ENCODE data around the gene TPPP3.
"Not testable (repeated sequence)": the region's sequence is repeated elsewhere in the genome, so short reads cannot be mapped to it uniquely, and the experiment has no call there.

TPPP3 gene

DNA sequence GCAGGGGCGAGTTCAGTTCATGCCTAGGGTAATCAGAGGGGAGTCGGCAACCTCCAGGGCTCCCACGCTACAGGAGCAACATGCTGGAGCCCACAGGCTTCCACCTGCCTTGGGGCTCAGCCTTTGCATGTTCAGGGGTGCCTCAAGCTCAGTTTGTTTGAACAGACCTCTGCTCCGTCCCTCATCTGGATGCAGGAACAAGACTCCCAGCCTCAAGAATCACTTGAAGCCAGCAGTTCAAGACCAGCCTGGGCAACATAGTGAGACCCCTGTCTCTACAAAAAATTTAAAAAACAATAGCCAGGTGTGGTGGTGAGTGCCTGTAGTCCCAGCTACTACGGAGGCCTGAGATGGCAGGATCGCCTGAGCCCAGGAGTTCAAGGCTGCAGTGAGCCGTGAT is 32.7 kb upstream of the TPPP3 start:
- DNase-seq (ENCODE audit: low read depth in 2 of 2), result no peak

DNA sequence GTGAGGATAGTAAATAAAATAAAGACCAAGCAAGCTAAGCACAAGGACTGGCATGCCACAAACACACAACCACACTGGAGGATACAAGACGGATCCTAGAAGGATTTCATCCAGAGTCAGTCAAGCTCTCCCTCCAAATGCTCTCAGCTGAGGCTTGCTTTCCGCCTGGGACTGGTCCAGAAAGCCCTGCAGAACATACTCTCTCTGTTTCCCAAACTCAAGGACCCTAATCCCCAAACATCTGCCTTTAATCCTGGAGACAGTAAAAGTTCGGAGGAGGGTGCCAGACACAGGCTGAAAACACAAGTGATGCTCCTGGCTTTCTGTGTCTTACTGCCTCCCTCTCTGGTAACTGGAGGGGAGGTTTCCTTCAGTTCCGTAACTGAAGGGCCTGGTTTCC is 32.3 kb upstream of the TPPP3 start:
- no peak for DNase-seq (ENCODE audit: low read depth in 2 of 2)

DNA sequence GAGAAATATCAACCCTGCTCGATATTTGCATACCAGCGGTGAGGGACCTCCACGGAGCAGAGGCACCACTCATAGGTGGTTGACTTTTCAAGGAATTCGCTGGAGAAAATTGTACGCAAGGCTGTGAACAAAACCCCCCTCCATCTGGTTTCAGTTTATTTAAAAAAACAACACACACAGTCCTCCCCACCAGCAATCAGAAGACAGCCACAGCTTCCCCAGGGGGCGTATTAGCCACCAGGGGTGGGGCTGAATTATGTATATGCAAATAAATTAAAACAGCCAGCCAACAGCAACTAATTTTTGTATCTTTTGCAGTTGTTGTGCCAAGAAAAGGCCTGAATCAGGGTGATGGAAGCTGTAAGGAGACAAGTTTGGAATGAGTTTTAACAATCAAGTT is 31.8 kb upstream of the TPPP3 start:
- DNase-seq (ENCODE audit: low read depth in 2 of 2), result no peak

DNA sequence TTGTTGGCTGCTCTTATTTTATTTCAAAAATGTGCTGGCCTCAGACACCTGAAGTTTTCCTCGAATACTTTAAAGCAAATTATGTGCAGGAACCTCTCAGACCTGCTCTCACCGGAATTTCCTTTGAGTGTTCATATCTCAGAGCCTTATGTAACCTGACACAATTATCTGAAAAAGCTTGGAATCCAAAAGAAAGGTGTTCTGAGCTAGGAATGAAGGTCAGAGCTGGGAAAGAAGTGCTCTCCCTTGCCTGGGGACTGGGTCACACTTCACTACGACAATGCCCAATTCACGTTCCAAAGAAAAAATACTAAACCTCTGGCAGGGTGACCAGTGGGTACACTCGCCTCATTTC is 30.9 kb upstream of the TPPP3 start:
- DNase-seq (ENCODE audit: low read depth in 2 of 2), result no peak

DNA sequence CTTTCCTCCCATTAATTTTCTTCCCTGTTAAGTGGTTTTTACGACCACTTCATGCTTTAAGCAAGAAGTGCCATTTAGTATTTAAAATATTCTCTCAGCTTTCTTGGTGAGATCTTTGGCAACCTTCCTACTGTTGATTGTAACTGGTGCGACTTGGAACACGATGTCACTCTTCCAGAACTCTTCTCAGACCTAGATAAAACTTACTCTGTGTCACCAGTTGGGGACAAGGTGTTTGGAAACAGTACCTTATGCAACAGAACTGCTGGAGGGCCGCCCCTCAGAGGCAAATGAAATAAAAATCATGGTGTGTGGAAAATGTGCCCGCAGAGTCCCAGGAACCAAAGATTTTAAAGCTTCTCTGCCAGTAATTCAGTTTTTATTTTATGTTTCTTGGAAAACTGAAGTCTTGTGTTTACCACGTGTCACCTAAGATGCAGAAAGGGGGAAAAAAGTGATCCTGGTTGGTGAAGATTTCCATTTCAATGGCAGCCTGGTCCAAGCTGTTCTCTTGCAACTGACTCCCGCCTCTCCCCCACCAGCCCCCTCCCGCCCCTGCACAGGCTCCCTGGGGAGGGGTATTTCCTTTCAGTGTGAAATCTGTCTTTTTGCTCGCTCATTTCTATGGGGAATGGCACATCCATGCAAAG is 30.4 kb upstream of the TPPP3 start:
- no peak for DNase-seq (ENCODE audit: low read depth in 2 of 2)

DNA sequence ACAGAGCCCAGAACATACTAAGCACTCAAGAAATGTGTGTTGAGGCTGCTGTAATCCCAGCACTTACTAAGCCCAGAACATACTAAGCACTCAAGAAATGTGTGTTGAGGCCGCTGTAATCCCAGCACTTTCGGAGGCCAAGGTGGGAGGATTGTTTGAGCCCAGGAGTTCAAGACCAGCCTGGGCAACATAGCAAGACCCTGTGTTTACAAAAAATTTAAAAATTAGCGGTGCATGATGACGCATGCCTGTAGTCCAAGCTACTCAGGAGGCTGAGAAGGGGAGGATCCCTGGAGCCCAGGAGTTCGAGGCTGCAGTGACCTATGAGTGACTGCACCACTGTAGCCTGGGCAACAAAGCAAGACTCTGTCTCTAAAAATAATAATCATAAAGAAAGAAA is 29.7 kb upstream of the TPPP3 start:
- DNase-seq (ENCODE audit: low read depth in 2 of 2), result no peak

DNA sequence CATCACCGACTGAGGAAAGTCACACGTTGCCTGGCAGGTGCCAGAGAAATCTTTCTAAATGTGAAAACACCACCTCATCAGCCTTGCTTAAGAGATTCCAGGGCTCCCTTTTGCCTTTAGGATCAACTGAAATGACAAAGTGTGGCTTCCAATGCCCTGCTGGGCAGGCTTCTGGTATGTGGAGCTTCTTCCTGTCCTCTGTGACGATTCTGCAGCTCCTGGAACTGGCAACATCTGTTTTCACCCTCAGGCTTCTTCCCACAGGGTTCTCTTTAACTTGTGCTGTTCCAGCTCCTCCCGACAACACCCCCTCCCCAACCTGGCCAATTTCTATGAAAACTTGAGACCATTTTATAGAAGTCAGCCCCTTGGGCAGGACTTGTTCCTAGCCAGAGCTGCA is 27.7 kb upstream of the TPPP3 start:
- DNase-seq (ENCODE audit: low read depth in 2 of 2), result no peak

DNA sequence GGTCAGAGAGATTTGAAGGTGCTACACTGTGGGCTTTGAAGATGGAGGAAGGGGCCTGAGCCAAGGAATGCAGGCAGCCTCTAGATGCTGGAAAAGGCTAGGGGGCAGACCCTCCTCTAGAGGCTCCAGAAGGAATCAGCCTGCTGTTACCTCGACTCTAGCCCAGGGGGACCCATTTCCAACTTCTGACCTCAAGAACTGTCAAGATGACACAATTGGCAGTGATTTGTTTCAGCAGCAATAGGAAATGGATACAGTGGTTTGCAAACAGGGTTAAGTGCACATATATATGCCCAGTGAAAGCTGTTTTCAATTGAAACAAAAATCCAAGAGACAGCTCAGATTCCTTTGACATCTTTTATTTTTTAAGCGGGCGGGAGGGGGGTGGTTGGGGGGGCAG is 26.6 kb upstream of the TPPP3 start:
- no peak for DNase-seq (ENCODE audit: low read depth in 2 of 2)

DNA sequence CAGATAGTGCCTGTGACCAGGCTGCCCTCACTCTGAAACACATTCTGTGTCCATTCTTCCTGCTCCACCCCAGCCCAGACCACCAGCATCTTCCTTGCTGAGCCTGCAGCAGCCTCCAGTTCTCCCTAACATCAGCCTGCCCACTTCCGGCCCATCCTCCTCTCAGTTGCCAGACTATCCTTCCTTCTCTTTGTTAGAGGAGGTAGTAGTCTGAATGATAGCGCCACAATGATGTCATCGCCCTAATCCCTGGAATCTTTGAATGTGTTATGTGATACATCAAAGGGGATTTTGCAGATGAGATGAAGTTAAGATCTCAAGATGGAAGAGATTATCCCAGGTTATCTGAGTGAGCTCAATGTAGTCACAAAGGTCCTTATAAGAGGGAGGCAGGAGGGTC is 26.2 kb upstream of the TPPP3 start:
- no peak for DNase-seq (ENCODE audit: low read depth in 2 of 2)

DNA sequence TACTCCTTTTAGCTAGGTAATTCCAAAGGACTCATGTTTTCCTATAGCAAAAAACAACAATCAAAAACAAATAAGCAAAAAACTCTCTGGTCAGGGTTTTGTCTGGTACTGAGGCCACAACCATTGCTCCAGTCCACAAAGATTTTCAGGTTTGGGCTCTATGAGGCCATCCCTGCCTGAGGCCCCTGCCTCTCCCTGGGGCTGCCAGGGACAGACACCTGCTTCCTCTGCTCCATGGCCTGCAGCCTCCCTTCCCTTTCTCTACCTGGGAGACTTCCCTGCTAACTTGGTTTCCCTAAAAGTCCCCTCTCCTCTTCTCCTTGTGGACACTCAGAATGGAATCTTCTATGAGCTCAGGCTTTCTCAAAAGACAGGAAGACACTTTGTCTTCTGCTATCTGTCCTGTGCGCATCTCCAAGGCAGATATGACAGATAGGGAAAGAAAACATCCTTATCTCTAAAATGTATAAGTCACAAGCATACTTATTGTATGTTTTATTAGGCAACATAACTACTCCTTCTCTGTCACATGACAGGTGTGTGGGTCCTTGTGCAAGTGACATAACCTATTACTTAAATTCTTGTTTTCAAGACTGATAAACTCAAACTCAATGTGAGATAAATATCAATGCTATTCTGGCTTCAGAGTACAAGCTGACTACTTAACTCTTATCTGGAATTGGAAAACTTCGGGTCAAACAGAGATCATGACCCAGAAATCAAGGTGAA is 24.2 kb upstream of the TPPP3 start:
- DNase-seq (ENCODE audit: low read depth in 2 of 2), result no peak

DNA sequence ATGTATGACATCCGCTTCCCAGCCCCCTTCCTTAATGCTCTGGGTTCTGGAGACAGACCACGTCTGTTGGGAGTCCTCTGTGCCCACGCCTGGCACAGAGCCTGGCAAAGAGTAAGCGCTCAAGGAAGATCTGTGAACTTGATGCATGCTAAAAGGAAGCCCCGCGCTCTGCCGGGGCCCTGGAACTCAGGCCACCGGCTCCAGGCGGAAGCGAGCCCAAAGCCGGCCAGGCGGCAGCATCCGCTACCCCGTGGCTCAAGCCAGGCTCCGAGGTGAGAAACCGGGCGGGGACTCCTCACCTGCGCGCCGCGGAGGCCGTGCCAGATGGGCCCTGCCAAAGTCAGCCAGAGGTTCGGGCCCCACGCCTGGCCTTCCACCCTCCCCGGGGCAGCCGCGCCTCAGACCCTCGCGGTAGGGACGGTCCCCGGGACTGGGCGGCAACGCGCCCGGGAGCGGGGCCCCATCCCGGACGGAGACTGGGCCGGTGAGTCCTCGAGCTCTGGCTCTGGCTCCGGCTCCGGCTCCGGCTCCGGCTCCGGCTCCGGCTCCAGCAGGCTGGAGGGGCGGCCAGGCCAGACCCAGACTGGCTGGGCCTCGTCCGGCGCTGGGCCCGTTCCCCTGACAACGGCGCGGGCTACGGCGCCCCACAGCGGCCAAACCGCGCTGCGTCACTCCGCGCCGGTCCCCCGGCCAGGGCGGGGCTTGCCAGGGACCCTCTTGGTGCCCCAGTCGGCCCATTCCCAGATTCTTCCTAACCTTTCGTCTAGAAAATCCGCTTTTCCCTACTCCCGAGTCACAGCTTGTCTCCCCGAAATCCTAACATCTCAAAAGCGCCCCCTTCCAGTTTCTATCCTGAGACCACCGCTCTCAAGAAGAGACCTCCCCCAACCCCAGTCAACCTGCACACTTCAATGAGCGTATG is 22.8 kb upstream of the TPPP3 start, which contains the start of gene ZDHHC1:
Gene ZDHHC1 (minus strand): TSS at position 606 of the 922 bp plus-strand sequence. CDS start 8,702 bp downstream, outside the sequence.
- peak; percentile 46 to 50 for DNase-seq (ENCODE audit: low read depth in 2 of 2)

DNA sequence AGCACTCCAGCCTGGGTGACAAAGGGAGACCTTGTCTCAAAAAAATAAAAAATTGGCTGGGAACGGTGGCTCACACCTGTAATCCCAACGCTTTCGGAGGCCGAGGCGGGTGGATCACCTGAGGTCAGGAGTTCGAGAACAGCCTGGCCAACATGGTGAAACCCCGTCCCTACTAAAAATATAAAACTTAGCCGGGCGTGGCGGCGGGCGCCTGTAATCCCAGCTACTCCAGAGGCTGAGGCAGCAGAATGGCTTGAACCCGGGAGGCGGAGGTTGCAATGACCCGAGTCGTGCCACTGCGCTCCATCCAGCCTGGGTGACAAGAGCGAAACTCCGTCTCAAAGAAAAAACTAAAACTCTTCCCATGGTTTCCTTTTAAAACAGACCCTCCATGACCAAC is 22.1 kb upstream of the TPPP3 start:
- DNase-seq (ENCODE audit: low read depth in 2 of 2), result not testable (repeated sequence)

DNA sequence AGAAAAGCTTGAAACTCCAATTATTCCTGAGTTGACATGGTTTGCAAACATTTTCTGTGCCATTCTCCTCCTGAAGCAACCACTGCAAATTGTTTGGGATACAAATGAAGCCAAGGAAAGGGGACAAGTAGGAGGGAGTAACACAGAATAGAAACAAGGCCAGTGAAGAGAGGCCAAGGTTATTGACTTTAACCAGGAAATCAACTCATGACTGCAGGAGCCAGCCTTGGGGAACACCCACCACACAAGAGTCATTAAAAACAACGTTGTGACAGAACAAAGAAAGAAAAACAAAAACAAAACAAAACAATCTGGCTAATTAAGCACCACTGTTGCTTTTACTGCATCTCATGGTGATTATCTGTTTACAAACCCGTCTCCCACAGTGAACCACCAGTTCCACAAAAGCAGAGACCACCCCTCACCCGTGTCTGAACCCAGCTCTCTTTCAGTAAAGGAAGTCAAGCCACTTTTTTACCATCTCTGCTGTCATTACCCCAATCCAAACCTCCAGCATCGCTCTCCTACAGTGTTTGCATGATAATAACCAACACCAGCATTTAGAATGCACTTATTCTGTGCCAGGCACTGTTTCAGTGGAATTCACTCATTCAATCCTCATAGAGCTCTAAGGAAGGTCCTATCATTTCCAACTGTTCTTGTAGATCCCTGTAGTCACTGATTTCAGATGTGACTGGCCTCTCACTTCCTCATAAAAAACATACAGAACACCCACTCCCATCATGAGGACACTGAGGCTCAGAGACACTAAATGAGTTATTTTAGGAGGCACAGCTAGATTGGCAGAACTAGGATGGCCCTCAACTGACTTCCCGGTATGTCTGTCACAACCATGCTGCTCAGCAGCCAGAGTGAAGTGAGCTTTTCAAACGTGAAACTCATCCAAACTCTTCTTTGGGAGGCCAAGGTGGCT is 20.9 kb upstream of the TPPP3 start:
- no peak for DNase-seq (ENCODE audit: low read depth in 2 of 2)

DNA sequence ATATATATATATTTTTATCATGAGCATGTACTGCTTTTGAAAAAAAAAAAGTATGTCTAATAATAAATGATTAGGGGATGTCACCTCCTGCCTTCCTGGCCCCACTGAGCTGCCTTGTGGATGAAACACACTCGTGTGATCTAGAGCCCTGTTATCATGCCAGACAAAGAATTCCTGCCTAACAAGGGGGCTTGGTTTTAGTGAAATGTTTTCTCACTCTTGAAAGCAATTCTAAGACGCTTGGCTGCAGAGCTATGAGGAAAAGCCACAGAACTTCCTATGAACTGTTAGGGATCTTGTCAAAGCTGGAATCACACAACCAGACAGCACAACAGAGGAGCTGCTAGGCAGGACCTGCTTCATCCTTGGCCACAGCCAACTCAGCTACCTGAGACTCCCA is 19.0 kb upstream of the TPPP3 start:
- no peak for DNase-seq (ENCODE audit: low read depth in 2 of 2)

DNA sequence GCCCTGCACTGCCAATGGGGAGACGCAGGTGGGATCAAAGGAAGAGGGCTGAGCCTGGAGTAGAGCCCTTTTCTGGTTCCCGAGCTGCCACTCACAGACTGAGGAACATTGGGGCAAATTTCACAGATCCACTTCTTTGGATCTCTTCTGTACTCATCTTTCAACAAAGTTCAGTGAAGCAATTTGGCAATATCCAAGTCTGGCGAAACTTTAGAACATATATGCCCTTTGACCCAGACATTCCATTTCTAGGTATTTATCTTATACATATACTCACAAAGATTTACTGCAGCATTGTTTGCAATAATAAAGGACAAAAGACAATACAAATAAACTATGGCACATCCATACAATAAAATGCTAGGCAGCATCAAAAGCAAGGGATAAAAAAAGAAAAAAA is 18.0 kb upstream of the TPPP3 start:
- no peak for DNase-seq (ENCODE audit: low read depth in 2 of 2)

DNA sequence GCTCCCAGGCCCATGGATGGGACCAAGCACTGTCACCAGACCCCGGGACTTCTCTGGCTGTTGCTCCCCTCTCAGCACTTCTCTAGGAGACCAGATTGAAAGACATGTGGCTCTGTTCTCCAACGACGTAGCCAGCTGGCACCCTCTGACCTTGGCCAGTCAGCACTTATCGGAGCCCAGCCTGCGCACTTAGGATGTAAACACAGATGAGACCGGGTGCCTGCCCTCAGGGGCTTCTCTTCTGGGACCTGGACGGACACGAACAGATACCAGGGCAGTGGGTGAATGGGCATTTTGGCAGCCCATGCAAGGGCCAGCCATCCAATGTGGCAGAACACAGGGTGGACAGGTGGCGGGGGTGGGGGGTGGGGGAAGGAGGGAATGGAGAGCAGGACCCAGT is 16.3 kb upstream of the TPPP3 start:
- no peak for DNase-seq (ENCODE audit: low read depth in 2 of 2)

DNA sequence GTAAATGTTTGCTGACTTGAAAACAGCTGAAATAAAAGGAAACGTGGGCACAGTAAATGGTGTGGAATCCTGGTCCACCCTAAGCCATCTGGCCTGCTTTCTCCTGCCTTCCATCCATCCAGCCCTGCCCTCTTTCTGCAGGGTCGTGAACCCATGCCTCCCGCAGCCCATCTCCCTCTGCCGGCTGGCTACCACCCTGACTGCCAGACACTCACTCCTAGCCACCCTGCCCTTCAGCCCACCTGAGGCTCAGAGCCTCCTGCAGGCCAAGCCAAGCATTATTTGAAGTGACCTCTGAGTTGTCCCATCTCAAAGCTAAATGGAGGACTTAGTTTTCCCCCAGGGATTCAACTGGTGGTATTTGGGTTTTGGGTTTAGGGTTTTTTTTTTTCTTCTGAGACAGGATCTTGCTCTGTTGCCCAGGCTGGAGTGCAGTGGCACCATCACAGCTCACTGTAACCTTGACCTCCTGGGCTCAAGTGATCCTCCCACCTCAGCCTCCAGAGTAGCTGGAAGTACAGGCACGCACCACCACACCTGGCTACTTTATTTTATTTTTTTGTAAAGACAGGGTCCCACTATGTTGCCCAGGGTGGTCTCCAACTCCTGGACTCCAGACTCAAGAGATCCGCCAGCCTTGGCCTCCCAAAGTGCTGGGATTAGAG is 14.6 kb upstream of the TPPP3 start:
- no peak for DNase-seq (ENCODE audit: low read depth in 2 of 2)

DNA sequence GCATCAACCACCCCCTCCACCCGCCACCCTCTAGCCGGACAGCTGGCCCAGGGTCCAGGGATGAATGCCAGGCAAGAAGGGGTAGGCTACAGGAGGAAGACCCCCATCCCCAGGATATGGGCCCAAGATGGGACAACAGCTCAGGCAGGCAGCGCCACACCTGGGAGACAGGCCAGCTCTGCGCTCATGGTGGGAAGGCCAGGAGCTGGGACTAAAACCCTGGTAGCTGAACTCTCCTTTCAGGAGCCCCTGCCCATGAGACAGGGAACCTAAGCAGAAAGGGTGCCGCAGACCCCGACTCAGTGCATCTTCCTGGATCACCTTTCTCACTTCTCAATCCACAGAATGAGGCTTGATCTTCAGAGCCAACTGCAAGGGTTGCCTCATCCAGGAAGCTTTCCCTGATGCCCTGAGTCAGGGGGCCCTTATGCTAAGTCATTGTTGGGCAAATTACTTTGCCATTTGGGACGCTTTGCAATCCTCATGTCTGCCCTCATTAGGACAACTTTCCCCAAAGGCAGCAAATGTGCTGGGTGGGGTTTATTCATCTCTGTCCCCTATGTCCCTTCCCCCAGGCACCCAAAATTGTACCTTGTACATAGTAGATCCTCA is 14.0 kb upstream of the TPPP3 start:
- no peak for DNase-seq (ENCODE audit: low read depth in 2 of 2)

DNA sequence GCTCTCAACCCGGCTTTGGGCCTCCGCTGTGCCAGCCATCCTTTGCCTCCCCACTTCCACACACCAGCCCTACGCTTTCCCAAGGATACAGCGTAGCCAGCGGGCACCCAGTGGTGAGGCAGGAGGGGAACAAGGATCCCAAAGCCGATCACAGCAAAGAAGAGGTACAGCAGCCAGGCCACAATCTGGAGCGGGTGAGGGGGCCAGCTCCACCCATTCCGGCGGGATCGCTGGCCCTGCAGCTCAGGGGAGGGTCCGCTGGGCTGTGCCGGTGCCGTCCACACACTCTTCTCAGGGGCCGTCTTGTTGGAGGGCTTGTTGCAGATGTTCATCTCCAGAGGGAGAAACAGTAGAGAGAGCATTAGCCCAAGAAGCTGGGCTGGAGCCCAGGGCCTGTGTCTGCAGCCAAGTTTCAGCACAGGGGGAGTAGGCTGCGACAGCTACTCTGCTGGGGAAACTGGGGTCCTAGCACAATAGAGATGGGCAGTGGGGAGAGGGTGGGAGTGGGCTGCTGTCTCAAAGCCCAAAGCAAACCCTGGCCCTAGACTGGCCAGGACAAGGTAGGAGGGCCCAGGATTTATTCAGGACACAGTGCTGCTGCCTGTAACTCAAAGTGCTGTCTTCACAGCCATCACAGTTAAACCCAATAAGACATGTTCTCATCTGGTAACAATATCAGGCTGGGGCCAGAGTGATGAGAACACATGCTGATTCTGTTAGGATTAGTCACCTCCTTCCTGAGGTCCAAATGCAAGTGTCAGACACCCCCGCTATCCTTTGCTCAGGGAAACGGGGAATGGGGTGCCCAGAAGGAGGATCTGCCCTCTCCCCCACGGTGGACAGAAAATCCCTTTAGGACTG is 13.0 kb upstream of the TPPP3 start:
- DNase-seq (ENCODE audit: low read depth in 2 of 2), result no peak

DNA sequence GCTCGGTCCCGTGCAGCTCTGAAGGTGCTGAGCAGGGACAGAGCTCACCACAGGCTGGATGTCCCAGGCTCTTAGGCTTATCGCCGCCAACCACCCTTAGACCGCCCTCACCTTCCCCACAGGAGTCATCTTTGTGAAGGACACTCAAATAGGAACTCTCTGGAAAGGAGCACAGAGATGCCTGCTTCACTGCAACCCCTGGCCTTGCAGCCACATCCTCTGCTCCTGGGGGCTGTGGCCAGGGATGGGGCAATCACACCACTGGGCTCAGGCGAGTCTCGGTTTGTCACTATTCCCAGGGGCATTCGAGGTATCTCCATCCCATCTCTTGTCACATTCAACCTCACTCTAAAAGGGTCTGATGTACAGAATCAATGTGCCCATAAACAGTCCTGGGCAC is 12.0 kb upstream of the TPPP3 start:
- DNase-seq (ENCODE audit: low read depth in 2 of 2), result no peak
